DOHH2 (cell line): ENCODE results near the gene MGAT4C.

Experiments used
- H3F3A ChIP-seq: fragments of 200-600 bp; sonication (generic), shearing (Covaris generic); 2 replicates; pipeline ENCODE4 v1.6.0; 2016; ENCODE audit warnings: antibody characterized with exemption, mild to moderate bottlenecking; ENCODE audit not compliant: control insufficient read depth, insufficient read depth
- H3K27ac ChIP-seq: fragments of 200-600 bp; sonication (generic); 2 replicates; pipeline ENCODE4 v1.5.1; 2014; ENCODE audit warnings: low read depth, mild to moderate bottlenecking, low read length, moderate library complexity
- H3K27me3 ChIP-seq: fragments of 200-600 bp; sonication (generic); 2 replicates; pipeline ENCODE4 v1.6.1; 2014; ENCODE audit warnings: mild to moderate bottlenecking, low read length, mixed read lengths; ENCODE audit not compliant: control insufficient read depth
- H3K36me3 ChIP-seq: fragments of 200-600 bp; sonication (generic); 2 replicates; pipeline ENCODE4 v1.6.1; 2014; ENCODE audit warnings: mild to moderate bottlenecking, low read length, moderate library complexity, mixed read lengths; ENCODE audit not compliant: control insufficient read depth
- H3K4me1 ChIP-seq: fragments of 200-600 bp; sonication (generic); 2 replicates; pipeline ENCODE4 v1.6.1; 2014; ENCODE audit warnings: mild to moderate bottlenecking, low read length, mixed read lengths; ENCODE audit not compliant: control insufficient read depth
- H3K4me2 ChIP-seq: fragments of 200-600 bp; sonication (generic); 2 replicates; pipeline ENCODE4 v1.6.0; 2014; ENCODE audit warnings: mild to moderate bottlenecking, low read length, moderate library complexity
- H3K4me3 ChIP-seq: fragments of 200-600 bp; sonication (generic); 2 replicates; pipeline ENCODE4 v1.5.1; 2014; ENCODE audit warnings: mild to moderate bottlenecking, low read length, mixed read lengths
- H3K79me2 ChIP-seq: fragments of 200-600 bp; sonication (generic); 2 replicates; pipeline ENCODE4 v1.6.1; 2014; ENCODE audit warnings: mild to moderate bottlenecking, low read length, mixed read lengths; ENCODE audit not compliant: control insufficient read depth
- H3K9me2 ChIP-seq: fragments of 200-600 bp; sonication (generic); replicated peaks from 2 replicates; pipeline ENCODE4 v1.6.1; 2014; ENCODE audit warnings: mild to moderate bottlenecking, low read length, mixed read lengths; ENCODE audit not compliant: control insufficient read depth
- H3K9me3 ChIP-seq: fragments of 200-600 bp; sonication (generic); 2 replicates; pipeline ENCODE4 v1.6.1; 2014; ENCODE audit warnings: antibody characterized with exemption, low read length, mixed read lengths; ENCODE audit not compliant: control insufficient read depth, insufficient read depth
- H4K20me1 ChIP-seq: fragments of 200-600 bp; sonication (generic); 2 replicates; pipeline ENCODE4 v1.6.0; 2014; ENCODE audit warnings: low read depth, mild to moderate bottlenecking, antibody characterized with exemption, low read length, moderate library complexity; ENCODE audit not compliant: control insufficient read depth, insufficient read depth
- CTCF ChIP-seq: fragments of 200-600 bp; sonication (generic); IDR thresholded peaks from one replicate; pipeline ENCODE4 v1.5.1; 2014; ENCODE audit warnings: antibody characterized with exemption, mild to moderate bottlenecking, low read depth, low read length; ENCODE audit not compliant: poor library complexity, severe bottlenecking
- EZH2phosphoT487 ChIP-seq: fragments of 200-600 bp; sonication (generic); IDR thresholded peaks from 2 replicates; pipeline ENCODE4 v1.6.1; 2017; ENCODE audit warnings: borderline replicate concordance, mild to moderate bottlenecking, antibody characterized with exemption, low read length, moderate library complexity, mixed read lengths

The MGAT4C gene

GRCh38 chr12:86234316-86234855 is 21.8 kb downstream of the MGAT4C start:
- no peaks in the 10 kb centered on the region for H3F3A ChIP-seq
- H3K4me2 ChIP-seq, result no peak overlapping the region
- H3K27me3 ChIP-seq, result no peaks in the 10 kb centered on the region
- H3K79me2 ChIP-seq, result no peaks in the 10 kb centered on the region
- no peaks in the 10 kb centered on the region for H3K9me3 ChIP-seq
- H3K4me3 ChIP-seq, result no peak overlapping the region
- H3K36me3 ChIP-seq, result no peaks in the 10 kb centered on the region
- no peaks in the 10 kb centered on the region for H3K9me2 ChIP-seq
- H3K4me1 ChIP-seq, result no peaks in the 10 kb centered on the region
- H4K20me1 ChIP-seq, result no peaks in the 10 kb centered on the region
- TF ChIP-seq CTCF, result no peak
- no peak for TF ChIP-seq EZH2phosphoT487
- no peak overlapping the region for H3K27ac ChIP-seq

- no peaks in the 10 kb centered on the region for H3K27me3 ChIP-seq
- no peak overlapping the region for H3K4me2 ChIP-seq
- no peak overlapping the region for H3K27ac ChIP-seq
- no peaks in the 10 kb centered on the region for H3F3A ChIP-seq
- no peaks in the 10 kb centered on the region for H3K9me3 ChIP-seq
- TF ChIP-seq CTCF (no peak), EZH2phosphoT487 (no peak)
- H3K4me1 ChIP-seq, result no peaks in the 10 kb centered on the region
- H3K79me2 ChIP-seq, result no peaks in the 10 kb centered on the region
- no peak overlapping the region for H3K4me3 ChIP-seq
- H3K9me2 ChIP-seq, result no peaks in the 10 kb centered on the region
- no peaks in the 10 kb centered on the region for H4K20me1 ChIP-seq
- H3K36me3 ChIP-seq, result no peaks in the 10 kb centered on the region
These were observed 23.1 kb downstream of the MGAT4C start for GRCh38 chr12:86233126-86233525.

DNA sequence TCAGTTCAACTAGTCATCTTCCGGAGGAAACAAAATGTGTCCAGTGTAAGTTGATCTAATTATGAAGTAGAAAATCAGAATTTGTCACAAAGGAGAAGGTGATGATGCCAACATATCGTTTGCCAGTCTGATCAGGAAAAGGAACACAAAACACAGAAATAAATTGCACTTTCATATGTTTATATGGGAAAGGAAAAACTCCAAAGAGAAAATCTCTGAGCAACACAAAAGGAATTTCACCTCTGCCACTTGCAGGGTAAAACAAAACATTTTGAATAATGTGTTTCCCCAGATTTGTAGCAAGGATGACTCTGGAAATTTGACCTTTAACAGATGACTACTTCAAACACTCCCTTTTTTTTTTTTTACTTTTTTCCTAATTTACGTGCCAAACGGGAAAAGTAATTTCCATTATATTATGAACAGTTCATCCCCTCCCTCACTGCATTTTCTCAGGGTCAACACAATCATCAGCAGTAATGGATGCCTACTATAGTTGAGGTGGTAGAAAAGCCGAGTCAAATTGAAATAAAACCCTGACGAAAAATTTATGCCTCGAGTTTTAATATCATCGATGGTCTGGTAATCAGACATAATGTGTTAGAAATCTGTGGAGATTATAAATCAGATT is 25.6 kb downstream of the MGAT4C start:
- Histone ChIP-seq H3K4me1 (no peaks in the 10 kb centered on the region), H3K79me2 (no peaks in the 10 kb centered on the region), H3K4me3 (no peak overlapping the region), H4K20me1 (no peaks in the 10 kb centered on the region), H3K27ac (no peak overlapping the region), H3K9me3 (no peaks in the 10 kb centered on the region), H3K27me3 (no peaks in the 10 kb centered on the region), H3F3A (no peaks in the 10 kb centered on the region), H3K36me3 (no peaks in the 10 kb centered on the region), H3K4me2 (no peak overlapping the region), H3K9me2 (no peaks in the 10 kb centered on the region)
- TF ChIP-seq CTCF, result no peak
- no peak for TF ChIP-seq EZH2phosphoT487
